HG02970 (cell line): Measurements from ENCODE around the gene ERVW-1.
"Not testable (repeated sequence)": the region's sequence is repeated elsewhere in the genome, so short reads cannot be mapped to it uniquely, and the experiment has no call there.

Source experiments
- ATAC-seq: cut with Tn5 transposase; IDR thresholded peaks from one replicate; pipeline ENCODE4 v1.9.1; 2021; ENCODE audit warnings: mild to moderate bottlenecking, moderate library complexity, moderate number of reproducible peaks; ENCODE audit not compliant: unreplicated experiment, low FRiP score

The ERVW-1 gene

GRCh38 chr7:92477681-92478080 lies at the start of gene ERVW-1:
TSS of gene ERVW-1 (minus strand) at chr7:92477946. CDS start at chr7:92470381, 7,565 bp downstream.
- ATAC-seq: not testable (repeated sequence)

GRCh38 chr7:92523110-92523509 lies 45.4 kb upstream of the ERVW-1 start:
- ATAC-seq: no peak

GRCh38 chr7:92520024-92520423 lies 42.3 kb upstream of the ERVW-1 start:
- ATAC-seq: no peak

GRCh38 chr7:92517631-92518030 lies 39.9 kb upstream of the ERVW-1 start:
- ATAC-seq: no peak

- ATAC-seq: no peak
These were observed 35.6 kb upstream of the ERVW-1 start for GRCh38 chr7:92513167-92513902.

- ATAC-seq: no peak
These were observed 31.2 kb upstream of the ERVW-1 start for GRCh38 chr7:92508946-92509345.

- ATAC-seq: no peak
These were observed 28.6 kb upstream of the ERVW-1 start for GRCh38 chr7:92506363-92506762.

- no peak for ATAC-seq
These were observed 26.8 kb upstream of the ERVW-1 start for GRCh38 chr7:92504563-92504962.

GRCh38 chr7:92503767-92504166 lies 26.0 kb upstream of the ERVW-1 start:
- no peak for ATAC-seq

GRCh38 chr7:92498557-92498956 lies 20.8 kb upstream of the ERVW-1 start:
- no peak for ATAC-seq

- no peak for ATAC-seq
These were observed 19.1 kb upstream of the ERVW-1 start for GRCh38 chr7:92496876-92497275.

GRCh38 chr7:92489634-92490033 lies 11.9 kb upstream of the ERVW-1 start:
- no peak for ATAC-seq

GRCh38 chr7:92487804-92488203 lies 10.1 kb upstream of the ERVW-1 start:
- ATAC-seq: no peak

GRCh38 chr7:92485974-92486373 lies 8.2 kb upstream of the ERVW-1 start:
- ATAC-seq: no peak

GRCh38 chr7:92485267-92485892 lies 7.6 kb upstream of the ERVW-1 start:
- ATAC-seq: no peak

GRCh38 chr7:92484226-92484625 lies 6.5 kb upstream of the ERVW-1 start:
- not testable (repeated sequence) for ATAC-seq

GRCh38 chr7:92483624-92484023 lies 5.9 kb upstream of the ERVW-1 start:
- ATAC-seq: not testable (repeated sequence)

GRCh38 chr7:92479146-92479545 lies 1.4 kb upstream of the ERVW-1 start:
- not testable (repeated sequence) for ATAC-seq

- ATAC-seq: no peak
These were observed 965 bp upstream of the ERVW-1 start for GRCh38 chr7:92478711-92479110.

GRCh38 chr7:92478095-92478494 lies 349 bp upstream of the ERVW-1 start:
- no peak for ATAC-seq

GRCh38 chr7:92475851-92476590 lies 1.7 kb downstream of the ERVW-1 start:
- not testable (repeated sequence) for ATAC-seq
